OCI-LY1 (cell line): Measurements from ENCODE around the gene CMTR2.

Experiments
- CTCF ChIP-seq: fragments of 200-600 bp; sonication (generic), shearing (Covaris generic); IDR thresholded peaks from 2 replicates; pipeline ENCODE4 v1.5.1; 2017; ENCODE audit warnings: mild to moderate bottlenecking, antibody characterized with exemption, low read length, moderate library complexity, mixed read lengths
- EZH2 ChIP-seq: fragments of 200-600 bp; sonication (generic), shearing (Covaris generic); IDR thresholded peaks from 2 replicates; pipeline ENCODE4 v1.8.0; 2017; ENCODE audit warnings: borderline replicate concordance, mixed run types, mild to moderate bottlenecking, antibody characterized with exemption, low read length, moderate library complexity, mixed read lengths

GRCh38 chr16:71273384-71273783, 15.8 kb downstream of the CMTR2 start:
- TF ChIP-seq CTCF = no peak
- no peak for TF ChIP-seq EZH2
